Middle frontal gyrus (tissue), 1 donor: ENCODE data around the gene ACBD4.
"Not testable (repeated sequence)": the region's sequence is repeated elsewhere in the genome, so short reads cannot be mapped to it uniquely, and the experiment has no call there.

Experiments used
- DNase-seq: peaks from one replicate; pipeline ENCODE4 v3.0.0-alpha.2; 2015; ENCODE audit warnings: low spot score; ENCODE audit errors: extremely low spot score

Gene ACBD4

DNA sequence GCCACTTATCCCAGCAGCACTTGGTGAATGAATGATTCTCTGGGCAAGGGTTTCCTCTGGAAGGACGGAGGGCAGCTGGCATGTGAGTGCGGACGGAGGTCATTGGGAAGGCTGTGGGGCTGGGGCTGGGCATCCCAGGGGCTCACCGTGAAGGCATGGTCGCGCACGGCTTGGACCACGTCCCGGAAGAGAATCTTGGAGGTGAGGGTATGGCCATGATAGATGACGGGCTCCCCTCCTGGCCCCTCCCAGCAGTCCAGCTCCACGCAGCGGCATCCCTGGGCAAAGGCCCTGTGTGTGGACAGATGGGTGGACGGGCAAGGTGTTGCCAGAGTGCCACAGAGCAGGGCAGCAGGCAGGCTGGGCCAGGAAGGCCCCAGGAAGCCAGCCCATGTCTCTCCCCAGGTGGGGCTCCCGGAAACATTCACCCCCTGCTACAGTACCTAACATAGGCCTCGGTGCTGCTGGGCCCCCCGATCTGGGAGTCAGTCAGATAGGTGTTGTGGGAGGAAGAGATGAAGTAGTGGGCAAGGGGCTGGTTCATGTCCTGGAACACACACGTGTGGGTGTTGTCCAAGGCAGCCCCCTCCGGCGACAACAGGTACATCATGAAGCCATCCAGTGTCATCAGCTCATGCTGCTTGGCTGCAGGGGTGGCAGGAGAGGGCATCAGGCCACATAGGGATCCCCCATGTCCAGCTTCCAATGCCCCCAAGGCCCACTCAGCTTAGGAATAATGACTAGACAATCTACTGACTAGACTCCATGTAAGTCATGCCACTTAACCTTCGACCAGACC lies 17.4 kb upstream of the ACBD4 start:
- no peak for DNase-seq

DNA sequence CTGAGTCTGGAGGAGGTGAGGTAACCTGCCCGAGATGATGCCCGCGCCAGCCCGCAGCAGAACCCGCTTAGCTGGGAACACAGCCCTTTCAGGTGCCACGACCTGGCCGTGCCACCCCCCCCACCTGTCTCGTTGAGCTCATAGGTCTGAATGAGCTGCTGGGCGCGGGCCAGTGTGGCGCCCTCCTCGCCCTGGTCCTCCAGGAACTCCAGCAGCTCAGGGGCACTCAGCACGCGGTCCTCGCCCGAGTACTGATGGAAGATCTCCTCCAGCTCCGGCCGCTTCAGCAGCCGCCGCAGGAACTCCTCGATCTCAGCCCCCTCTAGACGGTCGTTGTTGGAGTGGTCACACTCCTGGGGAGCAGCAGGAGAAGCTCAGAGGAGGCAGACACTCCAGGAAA lies 16.8 kb upstream of the ACBD4 start:
- no peak for DNase-seq

DNA sequence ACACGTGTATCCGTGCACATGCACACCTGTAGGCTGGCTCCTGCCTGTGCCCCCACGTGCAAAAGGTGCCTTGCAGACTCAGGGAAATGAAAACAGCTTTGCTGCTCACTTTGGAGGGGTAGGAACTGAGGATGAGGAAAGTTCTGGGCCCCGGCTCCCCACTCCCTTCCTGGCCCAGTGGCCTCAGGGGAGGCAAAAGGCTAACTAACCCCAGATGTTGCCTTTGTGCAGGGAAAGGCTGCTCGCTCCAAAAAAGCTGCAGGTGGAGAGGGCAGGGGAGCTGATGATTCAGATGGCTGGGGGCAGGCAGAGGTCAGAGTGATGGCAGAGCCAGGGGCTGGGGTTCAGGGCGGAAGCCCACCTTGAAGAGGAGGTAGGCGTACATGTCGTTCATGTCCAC lies 15.5 kb upstream of the ACBD4 start:
- DNase-seq, result no peak

DNA sequence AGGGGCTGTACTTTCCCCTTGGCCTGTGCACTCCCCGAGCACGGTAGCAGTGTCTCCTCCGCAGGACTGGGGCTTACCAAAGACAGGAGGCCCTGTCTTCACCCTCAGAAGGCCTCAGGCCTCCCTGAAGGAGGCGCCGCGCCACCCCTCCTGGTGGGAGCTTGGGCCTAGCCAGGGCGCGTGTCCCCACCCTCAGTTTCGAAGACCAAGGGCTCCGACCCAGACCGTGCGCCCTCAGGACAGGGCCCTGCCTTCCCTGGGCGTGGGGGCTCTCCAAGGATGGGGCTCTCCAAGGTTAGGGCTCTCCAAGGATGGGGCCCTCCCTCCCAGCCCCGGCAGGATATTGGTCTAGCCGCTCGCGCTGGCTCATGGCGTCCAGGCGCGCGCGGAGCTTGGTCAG lies 14.9 kb upstream of the ACBD4 start:
- no peak for DNase-seq

DNA sequence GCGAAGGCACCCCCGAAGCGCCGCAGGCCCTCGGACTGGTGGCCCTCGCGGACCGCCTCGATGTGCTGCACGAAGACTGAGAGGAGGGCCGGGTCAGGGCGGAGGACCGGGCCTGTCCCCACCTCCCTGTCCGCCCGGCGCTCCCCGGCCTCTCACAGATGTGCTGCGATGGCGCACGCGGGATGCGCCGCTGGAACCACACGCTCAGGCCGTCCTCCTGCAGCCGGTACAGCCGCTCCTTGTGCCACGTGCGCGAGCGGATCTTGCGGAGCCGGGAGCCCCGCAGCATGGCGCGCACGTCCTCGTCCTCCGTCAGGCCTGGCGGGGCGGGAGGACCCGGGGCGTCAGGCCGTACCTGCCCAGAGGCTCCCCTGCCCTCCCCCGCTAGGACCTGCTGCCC lies 14.4 kb upstream of the ACBD4 start:
- no peak for DNase-seq

DNA sequence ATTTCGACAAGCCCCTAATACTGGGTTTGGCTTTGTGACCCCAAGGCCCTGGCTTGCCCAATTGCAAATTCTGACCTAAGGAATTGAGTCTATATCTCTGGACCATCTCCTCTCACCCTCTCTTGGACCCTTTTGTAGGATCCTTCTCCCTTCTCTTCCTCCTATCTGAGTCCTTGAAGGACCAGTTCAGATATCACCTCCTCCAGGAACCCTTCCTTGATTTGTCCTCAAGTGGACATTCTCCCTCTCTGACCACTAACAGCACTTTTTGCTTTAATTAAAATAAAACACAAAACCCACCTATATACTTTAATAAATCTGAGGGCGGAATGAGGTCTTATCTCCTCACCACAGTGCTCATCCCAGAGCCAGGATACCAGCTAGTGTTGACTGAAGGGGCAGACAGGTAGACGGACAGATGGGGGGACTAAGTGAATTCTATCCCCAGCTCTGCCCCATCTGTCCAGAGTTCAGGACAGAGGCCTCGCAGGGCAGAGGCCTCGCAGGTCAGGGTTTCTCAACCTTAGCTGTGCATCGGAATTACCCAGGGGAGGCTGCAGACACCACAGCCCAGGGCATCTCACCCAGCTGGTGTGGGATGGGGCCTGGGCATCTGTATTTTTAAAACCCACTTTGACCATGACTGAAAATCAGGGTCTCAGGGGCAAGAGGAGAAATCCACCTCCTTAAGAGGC lies 12.3 kb upstream of the ACBD4 start:
- no peak for DNase-seq

DNA sequence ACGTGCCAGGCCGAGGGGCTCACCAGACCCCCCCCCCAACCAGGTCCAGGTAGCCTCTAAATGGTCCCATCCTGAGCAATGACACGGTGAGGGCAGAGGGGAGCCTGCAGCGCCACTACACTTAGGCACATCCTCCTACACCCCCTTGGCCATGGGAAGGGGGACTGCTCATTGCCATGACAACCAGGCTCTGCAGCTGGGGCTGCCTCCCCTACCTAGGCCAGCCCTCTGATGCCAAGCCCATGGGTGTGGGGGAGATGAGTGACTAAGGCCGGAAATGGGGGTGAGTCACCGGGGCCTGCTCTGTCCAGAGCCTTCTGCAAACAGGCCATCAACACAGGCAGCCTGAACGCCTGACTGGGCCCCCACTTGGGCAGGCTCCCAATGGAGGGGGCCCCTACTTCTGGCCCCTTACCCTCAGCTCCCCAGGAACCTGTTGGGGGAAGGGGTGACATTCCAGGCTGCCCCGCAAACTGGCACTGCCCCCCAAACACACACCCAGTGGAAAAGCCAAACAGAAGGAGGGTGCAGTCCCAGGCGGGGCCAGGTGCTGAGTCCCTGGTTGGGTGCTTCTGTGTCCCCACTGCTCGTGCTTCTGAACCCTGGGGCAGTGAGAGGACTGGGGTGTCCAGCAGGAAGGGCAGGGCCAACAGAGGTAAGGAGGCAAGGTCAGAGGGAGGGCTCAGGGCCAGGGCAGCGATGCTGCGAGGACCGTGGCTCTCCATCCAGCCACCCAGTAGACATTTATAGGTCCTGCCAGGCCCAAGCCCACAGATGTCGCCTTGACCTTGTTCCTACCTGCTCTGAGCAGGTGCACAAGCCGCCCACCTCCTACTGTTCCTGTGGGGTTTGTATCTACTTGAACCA lies 11.3 kb upstream of the ACBD4 start:
- DNase-seq, result no peak

DNA sequence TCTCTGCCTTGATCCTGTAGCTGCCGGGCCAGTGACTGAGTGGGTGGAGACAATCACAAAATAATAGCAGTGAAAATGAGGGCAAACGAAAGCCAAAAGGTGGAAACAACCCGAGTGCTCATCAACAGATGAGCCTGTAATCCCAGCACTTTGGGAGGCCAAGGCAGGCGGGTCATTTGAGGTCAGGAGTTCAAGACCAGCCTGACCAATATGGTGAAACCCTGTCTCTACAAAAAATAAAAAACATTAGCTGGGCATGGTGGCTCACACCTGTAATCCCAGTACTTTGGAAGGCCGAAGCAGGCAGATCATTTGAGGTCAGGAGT lies 10.7 kb upstream of the ACBD4 start:
- DNase-seq, result not testable (repeated sequence)

DNA sequence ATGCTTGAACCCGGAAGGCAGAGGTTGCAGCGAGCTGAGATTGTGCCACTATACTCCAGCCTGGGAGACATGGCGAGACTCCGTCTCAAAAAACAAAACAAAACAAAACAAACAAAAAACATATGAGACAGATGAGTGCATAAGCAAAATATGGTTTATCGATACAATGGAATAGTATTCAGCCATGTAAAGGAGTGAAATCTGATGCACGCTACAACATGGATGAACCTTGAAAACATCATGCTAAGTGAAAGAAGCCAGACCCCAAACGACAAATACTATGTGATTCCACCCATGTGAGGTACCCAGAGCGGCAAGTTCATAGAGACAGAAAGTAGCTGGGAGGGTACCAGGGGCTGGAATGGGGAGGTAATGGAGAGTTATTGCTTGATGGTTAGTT lies 10.0 kb upstream of the ACBD4 start:
- DNase-seq, result no peak

DNA sequence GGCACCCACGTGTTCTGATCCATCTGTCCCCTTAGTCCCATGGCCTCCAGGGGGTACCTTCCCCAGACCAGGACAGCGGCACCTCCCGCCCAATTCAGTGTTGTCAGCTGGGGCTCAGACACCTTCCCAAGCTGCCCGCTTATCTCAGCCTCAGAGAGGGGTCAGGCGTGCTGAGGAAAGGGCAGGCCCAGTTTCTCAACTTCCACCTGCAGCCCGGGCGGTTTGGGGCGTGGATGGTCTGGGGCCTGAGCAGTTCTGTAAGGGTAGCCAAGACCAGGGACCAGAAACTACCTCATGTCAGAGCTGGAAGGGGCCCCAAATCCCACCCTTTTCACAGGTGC lies 8.3 kb upstream of the ACBD4 start:
- no peak for DNase-seq

DNA sequence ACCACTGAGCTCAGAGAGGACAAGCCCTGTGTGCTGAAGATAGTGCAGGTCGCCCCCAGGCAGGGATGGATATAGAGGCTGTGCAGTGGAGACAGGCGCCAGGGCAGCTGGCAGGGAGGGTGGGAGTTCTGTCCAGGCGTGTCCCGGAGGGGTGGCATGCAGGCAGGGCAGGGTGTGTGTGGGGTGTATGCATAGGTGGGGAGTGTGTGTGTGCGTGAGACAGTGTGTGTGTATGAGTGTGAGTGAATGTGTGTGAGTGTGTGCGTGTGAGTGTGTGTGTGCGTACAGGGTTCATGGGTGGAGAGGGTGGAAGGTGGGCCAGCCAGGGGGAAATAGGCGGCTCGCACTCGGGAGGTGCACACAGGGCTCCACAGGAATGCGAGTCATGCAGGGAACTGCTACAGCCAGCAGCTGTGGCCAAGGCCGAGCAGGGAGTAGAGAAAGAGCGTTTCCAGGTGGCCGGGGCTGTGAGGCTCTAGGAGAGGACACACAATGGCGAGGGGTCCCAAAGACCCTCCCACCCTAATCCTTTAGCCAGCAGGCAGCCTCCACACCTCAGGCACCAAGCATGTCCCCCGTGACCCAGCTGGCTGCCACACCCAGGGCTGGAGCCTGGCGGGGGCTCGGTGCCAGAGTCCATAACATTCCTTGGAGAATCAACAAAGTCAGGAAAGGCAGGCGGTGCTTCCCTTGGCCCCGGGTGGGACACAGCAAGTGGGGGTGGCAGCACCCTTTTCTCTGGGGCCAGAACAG lies 7.8 kb upstream of the ACBD4 start:
- no peak for DNase-seq

DNA sequence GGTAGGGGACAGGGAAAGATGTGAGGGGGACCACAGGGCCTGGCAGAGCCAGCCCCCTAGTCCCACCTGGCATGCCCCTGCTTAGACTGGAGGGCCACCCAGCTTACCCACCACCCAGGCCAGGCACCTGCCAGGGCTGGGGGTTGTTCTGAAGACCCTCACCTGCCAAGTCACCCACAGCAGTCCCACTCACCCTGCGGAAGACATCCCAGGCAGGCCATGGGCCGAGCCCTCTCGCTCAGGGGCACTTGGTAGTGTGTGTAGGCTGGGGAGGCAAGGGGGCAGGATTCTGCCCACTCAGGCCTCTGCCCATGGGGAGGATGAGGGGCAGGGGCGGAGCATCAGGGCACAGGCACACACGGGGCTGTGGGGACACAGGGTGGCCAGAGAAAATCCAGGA lies 7.2 kb upstream of the ACBD4 start:
- no peak for DNase-seq

DNA sequence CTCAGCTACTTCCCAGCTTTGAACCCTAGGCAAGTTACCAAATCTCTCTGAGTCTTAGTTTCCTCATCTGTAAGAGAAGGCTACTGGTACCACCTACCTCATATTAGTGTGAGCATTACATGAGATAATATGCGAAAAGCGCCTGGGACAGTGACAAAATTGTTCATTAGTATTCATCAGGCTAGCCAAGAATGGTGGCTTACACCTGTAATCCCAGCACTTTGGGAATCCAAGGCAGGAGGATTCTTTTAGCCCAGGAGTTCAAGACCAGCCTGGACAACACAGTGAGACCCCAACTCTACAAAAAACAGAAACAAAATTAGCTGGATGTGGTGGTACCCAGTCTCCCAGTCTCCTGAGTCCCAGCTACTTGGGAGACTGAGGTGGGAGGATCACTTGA lies 6.5 kb upstream of the ACBD4 start:
- DNase-seq, result no peak

DNA sequence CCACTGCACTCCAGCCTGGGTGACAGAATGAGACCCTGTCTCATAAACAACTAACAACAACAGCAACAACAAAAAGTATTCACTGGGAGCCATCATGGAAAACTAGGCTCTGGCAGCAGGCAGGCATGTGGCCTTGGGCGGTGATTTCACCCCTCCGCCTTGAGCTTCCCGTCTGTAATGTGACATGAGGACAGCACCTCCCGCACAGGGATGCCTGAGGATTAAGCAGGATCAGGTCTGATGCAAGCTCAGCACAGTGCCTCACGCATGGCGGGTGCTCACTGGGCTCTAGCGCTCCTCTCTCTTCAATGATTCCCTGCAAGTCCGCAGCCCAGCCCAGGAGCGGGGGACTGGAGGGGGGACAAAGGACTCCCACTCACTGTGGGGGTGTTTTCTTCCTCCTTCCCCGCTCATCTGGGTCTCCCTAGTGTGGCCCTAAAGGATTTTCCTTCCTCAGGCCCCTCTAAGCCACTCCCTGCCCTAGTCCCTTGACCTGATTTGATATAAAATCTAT lies 6.0 kb upstream of the ACBD4 start:
- DNase-seq, result no peak

DNA sequence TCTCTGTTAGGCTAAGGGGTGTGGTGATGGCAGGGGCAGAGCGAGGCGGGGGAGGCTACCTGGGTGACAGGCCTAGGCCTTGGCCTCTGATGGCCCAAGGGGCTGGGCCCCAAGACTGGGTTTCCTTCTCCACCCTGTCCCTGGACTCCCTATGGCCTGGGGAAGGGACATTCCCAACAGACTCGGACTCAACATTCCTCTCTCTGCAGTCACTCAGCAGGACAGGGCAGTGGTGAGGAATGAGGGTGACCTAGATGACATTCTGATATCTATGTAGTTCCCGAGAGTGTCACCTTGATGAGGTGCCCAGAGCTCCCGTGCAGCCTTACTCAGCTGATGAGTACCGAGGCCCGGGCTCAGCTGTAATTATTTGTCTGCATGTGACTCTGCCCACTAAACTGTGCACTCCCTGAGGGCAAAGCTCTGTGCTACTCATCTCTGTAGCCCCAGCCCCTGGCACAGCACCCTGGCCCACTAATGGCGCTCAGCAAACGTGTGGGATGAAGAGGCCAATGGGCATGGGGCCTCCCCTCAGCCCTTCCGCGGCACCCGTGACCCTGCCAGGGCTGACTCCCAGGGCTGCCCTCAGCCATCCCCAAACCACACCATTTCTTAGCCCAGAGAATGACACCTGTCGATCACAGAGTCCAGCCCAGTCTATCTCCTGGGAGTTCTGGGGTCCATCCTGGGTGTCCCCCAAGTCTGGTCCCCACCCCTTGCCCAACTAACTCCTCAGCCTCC lies 5.4 kb upstream of the ACBD4 start:
- DNase-seq, result no peak

DNA sequence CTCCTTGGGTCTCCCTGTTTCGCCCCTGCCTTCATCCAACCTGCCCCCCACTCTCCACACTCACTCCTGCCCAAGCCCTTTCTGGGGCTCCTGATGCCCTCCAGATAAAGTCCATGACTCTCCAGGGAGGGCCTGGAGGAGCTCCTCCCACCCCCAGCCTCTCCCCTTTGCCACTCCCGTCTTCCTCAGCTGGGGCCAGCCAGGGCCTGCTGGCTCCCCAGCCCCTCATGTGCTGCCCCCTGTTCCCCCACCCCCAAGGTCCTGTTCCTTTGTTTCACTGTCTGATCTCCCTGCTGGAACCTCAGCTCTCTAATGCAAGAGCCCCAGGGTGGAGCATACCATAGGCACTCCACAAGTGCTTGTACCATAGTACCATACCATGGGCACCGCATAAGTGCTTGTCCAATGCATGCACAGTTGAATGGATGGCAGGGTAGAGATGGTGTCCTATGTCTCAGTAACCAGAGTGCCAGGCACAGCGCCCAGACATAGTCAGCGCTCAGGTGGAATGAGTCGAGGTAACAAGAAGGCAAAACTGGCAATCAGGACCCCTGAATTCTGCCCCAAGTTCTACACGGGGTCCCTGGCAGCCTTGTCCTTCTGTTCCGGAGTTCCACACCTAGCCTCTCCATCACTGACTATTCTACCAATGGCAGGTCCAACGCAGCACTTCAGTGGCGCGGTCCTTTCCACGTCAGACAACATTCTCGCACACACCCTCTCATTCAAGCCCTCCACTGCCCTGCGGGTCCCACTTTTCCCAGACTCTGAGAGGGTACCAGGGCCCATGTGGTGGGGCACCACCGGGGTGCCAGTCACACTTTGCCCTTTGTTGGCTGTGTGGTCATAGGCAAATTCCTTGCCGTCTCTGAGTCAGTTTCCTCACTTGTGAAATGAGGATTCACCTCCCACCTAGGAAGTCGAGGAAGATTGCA lies 4.5 kb upstream of the ACBD4 start:
- no peak for DNase-seq

DNA sequence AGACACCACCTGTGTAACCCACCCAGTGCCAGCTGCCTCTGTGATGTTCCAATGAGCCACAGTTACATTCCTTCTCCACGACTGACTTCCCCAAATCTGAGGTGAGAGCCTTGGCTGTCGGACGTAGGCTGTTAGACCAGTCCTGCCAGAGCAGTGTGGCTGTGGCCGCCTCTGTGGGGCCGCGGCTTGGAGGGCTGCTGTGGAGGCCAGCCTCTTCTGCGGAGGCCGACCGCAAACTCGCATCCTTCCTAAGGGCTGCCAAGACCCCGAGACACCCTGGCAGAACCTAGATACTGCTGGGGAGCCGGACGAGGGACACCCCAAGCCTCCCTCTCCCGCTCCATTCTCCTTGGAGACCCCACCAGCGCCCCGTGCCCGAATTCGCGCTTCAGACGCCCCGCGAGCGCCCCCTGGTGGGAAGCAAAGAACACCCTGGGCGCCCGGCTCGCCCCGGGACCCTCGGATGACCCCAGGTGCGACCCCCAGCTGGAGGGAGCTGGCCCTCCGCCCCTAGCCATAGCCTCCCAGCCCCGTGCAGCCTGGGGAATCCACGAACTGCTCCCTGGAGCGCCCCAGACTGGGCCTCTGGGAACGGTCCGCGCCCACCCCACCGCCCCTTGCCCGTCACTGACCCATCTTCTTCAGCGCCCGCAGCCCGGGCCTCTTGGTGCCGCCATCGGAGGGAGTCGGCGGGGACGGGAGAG lies 3.7 kb upstream of the ACBD4 start:
- no peak for DNase-seq

DNA sequence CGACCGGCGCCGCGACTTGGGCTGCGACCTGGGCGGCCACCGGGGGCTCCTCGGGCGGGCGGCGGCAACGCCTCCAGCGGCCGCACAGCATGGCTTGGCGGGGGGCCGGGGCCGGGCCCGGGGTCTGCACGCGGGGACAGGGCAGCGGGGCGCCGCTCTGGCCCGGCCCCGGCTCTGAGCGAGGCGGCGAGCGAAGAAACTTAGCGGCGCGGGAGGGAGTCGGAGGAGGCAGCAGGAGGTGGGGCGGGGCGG lies 3.2 kb upstream of the ACBD4 start, which contains the start of gene PLCD3:
TSS of gene PLCD3 (minus strand) at position 196 of the 252 bp plus-strand sequence. CDS start at position 91, 105 bp downstream.
- no peak for DNase-seq
